ENCODE measurements around the gene MRPS34.

MRPS34 gene

GRCh38 chr16:1780677-1781072 is 7.7 kb upstream of the MRPS34 start:
- no peak for DNase-seq

- no peak for DNase-seq
These were observed 7.1 kb upstream of the MRPS34 start for GRCh38 chr16:1779741-1780676.

DNA sequence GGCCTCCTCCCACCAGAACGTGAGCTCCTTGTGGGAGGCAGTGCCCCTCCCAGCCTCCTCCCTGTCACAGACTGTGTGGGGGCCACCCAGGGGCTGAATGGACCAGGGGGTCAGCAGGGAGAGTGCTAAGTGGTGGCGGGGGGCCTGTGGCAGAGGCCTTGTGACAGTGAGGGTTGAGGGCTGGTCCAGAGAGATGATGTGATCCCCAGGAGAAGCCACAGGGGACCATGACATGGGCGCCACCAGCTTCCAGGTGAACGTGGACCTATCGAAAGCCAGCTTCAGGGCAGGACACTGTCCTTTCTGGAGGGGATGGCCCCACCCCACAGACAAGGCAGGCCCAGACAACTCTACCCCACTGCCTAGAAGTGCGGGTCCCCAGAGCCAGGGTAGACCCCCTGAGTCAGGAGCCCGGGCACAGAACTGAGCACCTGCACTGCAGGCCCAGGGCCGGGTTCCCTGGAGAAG is 6.3 kb upstream of the MRPS34 start:
- DNase-seq, result no peak

DNA sequence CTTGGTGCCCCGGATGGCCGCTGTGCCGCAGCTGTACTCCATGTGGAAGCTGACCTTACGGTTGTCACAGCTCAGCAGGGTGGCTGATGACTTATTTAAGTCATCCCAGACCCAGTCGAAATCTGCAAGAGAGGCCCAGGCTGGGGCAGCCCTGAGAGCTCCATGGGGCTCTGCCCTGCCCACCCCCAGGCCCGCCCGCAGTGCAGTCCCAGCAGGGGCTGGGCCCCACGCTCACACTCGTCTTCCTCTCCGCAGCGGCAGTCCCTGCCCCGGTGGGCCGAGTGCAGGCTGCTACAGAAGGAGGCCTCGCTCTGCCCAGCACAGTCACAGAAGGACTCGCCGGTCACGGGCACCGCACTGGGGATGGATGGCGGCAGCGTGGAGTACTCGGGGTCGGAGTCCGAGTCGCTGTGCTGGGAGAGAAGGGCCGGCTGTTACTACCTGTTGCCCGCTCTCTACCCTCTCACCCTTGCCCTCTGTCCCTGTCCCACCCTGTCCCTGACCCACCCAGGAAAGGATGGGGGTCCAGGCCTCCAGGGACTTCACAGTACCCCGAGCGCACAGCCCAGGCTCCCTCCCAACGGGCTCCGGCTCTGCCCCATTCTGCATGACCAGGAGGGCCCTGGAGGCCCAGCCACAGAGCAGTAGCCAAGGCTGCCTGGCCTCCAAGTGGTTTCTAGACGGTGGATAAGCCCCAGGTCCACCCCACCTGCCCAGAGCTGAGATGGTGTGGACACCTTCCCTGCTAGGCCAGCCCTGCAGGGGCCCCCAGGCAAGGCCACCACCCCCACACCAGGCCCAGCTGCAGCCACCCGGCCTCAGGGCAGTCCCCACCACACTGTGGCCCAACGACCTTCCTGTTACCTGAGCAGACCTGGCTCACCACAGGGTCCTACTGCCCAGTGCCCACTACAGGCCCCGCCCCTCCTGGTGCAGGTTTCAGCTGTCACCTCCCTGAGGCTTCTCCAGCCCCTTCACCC is 5.6 kb upstream of the MRPS34 start:
- DNase-seq, result no peak

- DNase-seq, result no peak
These were observed 4.7 kb upstream of the MRPS34 start for GRCh38 chr16:1777375-1778199.

DNA sequence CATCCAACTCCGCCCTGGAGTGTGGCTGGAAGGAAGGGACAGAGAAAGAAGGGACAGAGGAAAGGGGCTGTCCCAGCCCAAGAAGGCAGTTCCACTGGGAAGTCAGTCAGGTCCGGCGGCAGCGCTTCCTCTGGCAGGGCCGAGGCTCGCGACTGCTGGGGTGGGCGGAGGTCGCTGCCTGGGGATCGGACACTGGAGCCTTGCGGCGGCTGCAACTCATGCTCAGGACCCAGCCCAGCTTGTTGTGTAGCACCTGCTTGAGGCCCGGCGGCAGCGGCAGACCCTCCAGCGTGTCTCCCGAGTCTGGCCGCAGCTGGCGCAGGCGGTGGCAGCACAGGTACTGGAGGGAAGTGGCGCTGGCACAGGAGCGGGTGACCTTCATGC is 4.0 kb upstream of the MRPS34 start:
- DNase-seq, result no peak

- no peak for DNase-seq
These were observed 3.7 kb upstream of the MRPS34 start for GRCh38 chr16:1776672-1776955.

- no peak for DNase-seq
These were observed 3.1 kb upstream of the MRPS34 start for GRCh38 chr16:1775846-1776671.

DNA sequence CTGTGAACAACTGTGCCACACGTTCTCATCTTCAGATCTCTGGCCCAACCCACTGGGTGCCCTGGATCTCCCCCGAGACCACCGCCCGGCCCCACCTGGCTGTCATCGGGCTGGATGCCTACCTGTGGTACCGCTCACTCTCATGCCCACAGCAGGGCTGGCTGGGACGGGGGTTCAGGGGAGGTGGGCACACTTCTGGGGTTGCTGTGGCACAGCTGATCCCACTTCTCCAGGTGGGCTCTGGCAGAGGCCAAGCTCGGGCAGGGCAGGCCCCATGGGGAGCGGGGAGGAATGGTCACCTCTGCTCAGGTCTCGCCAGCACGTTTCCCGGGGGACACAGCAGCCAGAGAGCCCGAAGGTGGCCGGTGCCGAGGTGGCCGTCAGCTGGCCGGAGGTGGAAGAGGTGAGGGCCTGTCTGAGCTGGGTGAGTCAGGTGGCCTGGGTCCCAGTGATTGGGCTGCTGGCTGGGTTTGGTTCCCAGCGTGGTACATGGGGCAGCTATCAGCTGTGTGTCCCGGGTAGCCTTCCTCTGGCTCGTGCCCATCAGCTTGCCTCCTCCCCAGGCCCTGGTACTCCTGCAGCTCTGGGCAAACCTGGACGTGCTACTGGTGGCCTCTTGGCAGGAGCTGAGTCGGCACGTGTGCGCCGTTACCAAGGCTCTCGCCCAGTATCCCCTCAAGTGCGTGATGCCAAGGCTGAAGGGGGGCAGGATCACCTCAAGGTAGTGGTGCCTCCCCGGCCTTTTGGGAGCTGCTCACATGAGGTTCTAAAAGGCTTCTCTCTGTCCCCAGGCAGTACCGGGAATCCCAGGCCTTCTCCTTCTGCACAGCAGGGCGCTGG is 2.3 kb upstream of the MRPS34 start:
- DNase-seq, result no peak

DNA sequence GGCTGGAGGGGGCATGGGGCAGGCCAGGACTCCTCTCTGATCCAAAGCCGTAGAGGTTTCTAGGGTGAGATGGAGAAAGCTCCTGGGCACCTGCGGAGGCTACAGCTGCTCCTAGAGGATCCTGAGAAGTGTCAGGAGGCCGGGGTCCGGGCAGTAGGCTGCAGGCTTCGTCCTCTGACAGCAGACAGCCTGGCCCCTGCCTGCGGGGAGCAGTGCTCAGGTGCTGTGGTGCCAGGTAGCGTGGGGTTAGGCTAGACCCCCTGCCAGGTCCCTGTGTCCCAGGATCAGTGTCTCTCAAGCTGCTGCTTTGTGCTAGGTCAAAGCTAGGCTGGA is 1.5 kb upstream of the MRPS34 start:
- no peak for DNase-seq

GRCh38 chr16:1773703-1774447 is 941 bp upstream of the MRPS34 start:
- no peak for DNase-seq

GRCh38 chr16:1772362-1772907 is 499 bp downstream of the MRPS34 start, which contains the start of gene EME2:
Gene EME2 (plus strand): TSS chr16:1772810. CDS start chr16:1773228, 418 bp downstream.
- no peak for DNase-seq

DNA sequence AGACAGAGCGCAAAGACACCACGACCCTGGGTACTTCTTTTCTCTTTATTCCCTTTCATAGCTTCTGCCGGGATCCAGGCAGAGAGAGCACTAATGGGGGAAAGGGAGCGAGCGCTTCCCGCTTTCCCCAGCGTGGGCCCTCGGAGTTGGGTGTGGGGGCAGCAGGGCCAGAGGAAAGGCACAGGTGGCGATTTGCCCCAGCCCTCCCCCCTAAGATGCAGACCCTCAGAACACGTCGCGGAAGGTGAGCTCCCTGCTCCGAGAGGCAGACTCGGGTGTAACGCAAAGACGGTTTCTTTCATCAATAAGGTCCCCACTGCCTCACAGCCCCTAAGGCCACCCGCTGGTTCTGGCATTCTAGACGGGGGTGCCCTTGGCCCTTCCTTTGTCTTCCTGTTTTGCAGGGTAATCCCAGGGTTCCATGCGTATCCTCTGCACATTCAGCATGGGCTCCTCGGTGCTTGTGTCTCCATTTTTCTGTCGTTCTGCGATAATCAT is 1.0 kb downstream of the MRPS34 start:
- DNase-seq, result no peak

- DNase-seq, result peak; percentile 17
These were observed 1.6 kb downstream of the MRPS34 start, which contains the start of gene NME3 for GRCh38 chr16:1771188-1771863. Gene NME3 (minus strand): TSS chr16:1771543. CDS start chr16:1771534, 9 bp downstream.

- peak; percentile 70 for DNase-seq
These were observed 2.4 kb downstream of the MRPS34 start for GRCh38 chr16:1770328-1771187.

- DNase-seq, result no peak
These were observed 3.3 kb downstream of the MRPS34 start for GRCh38 chr16:1769402-1770300.

All from DMS79 (cell line).